PC-3 (cell line): ENCODE data around the gene THADA. TPM values are rescaled to one million over a fixed set of nuclear protein-coding genes. Genes with fewer than 3 reads are reported as not detected.

Source experiments
- ATAC-seq: fragments of 200-7000 bp; cut with Tn5 transposase; 2 replicates; pipeline ENCODE4 v1.9.1; 2020; ENCODE audit warnings: mild to moderate bottlenecking, moderate library complexity
- BruUV-seq: library from RNA; stranded (reverse); fragments of 400-500 nt; replicated peaks from 2 replicates; lab custom pipeline; 2021; lab: Mats Ljungman, UMichigan
- CTCF ChIA-PET: fragments of 300-600 bp; sonication (Branson Sonifier 250); formaldehyde crosslinking; loops from one replicate; lab custom pipeline; 2022; ENCODE audit warnings: antibody characterized with exemption; lab: Charles Lee
- POLR2A ChIA-PET: fragments of 300-600 bp; sonication (Branson Sonifier 250); formaldehyde crosslinking; loops from one replicate; lab custom pipeline; 2022; ENCODE audit warnings: antibody characterized with exemption; ENCODE audit not compliant: unreplicated experiment; lab: Charles Lee
- DNase-seq: peaks from one replicate; pipeline ENCODE4 v3.0.0-alpha.2; 2015
- H2AFZ ChIP-seq: fragments of 300-600 bp; sonication (generic); 2 replicates; pipeline ENCODE4 v1.6.0; 2016; ENCODE audit warnings: antibody characterized with exemption, low read length
- H3F3A ChIP-seq: fragments of 300-600 bp; sonication (generic); one replicate; pipeline ENCODE4 v1.6.0; 2017; ENCODE audit warnings: antibody characterized with exemption, low read length, control low read depth, mild to moderate bottlenecking; ENCODE audit not compliant: unreplicated experiment
- H3K27ac ChIP-seq: fragments of 300-600 bp; sonication (generic); 2 replicates; pipeline ENCODE4 v1.5.1; 2016; ENCODE audit warnings: mild to moderate bottlenecking, low read length
- H3K27me3 ChIP-seq: fragments of 300-600 bp; sonication (generic); 2 replicates; pipeline ENCODE4 v1.6.1; 2016; ENCODE audit warnings: low read length, mixed read lengths
- H3K36me3 ChIP-seq: fragments of 300-600 bp; sonication (generic); 2 replicates; pipeline ENCODE4 v1.6.1; 2016; ENCODE audit warnings: low read depth, mixed run types, low read length, mixed read lengths
- H3K4me1 ChIP-seq: fragments of 300-600 bp; sonication (generic); 2 replicates; pipeline ENCODE4 v1.5.1; 2016; ENCODE audit warnings: low read length; ENCODE audit not compliant: insufficient read depth
- H3K4me2 ChIP-seq: fragments of 300-600 bp; sonication (generic); 2 replicates; pipeline ENCODE4 v1.6.0; 2016; ENCODE audit warnings: low read length
- H3K4me3 ChIP-seq: fragments of 300-600 bp; sonication (generic); 2 replicates; pipeline ENCODE4 v1.5.1; 2016; ENCODE audit warnings: mild to moderate bottlenecking, low read length, mixed read lengths
- H3K79me2 ChIP-seq: fragments of 300-600 bp; sonication (generic); 2 replicates; pipeline ENCODE4 v1.6.1; 2017; ENCODE audit warnings: low read length, mixed read lengths
- H3K9ac ChIP-seq: fragments of 300-600 bp; sonication (generic); 2 replicates; pipeline ENCODE4 v1.6.0; 2016; ENCODE audit warnings: mild to moderate bottlenecking, low read length
- H3K9me2 ChIP-seq: fragments of 300-600 bp; sonication (generic); replicated peaks from 2 replicates; pipeline ENCODE4 v1.6.1; 2016; ENCODE audit warnings: mixed run types, low read length, mixed read lengths
- H3K9me3 ChIP-seq: fragments of 300-600 bp; sonication (generic); 2 replicates; pipeline ENCODE4 v1.6.1; 2016; ENCODE audit warnings: low read length, mixed read lengths
- H4K20me1 ChIP-seq: fragments of 300-600 bp; sonication (generic); 2 replicates; pipeline ENCODE4 v1.6.1; 2016; ENCODE audit warnings: low read length, mixed read lengths
- CTCF ChIP-seq: fragments of 300-600 bp; sonication (generic); conservative IDR thresholded peaks from 2 replicates; pipeline ENCODE4 v1.5.1; 2017; ENCODE audit warnings: antibody characterized with exemption, low read depth, mild to moderate bottlenecking, low read length
- EZH2 ChIP-seq: fragments of 300-600 bp; sonication (generic); IDR thresholded peaks from one replicate; pipeline ENCODE4 v1.6.1; 2017; ENCODE audit warnings: antibody characterized with exemption, mild to moderate bottlenecking, low read length; ENCODE audit not compliant: unreplicated experiment
- EZH2phosphoT487 ChIP-seq: fragments of 300-600 bp; sonication (generic); IDR thresholded peaks from 2 replicates; pipeline ENCODE4 v1.6.1; 2018; ENCODE audit warnings: mild to moderate bottlenecking, antibody characterized with exemption, low read length, borderline replicate concordance
- intact Hi-C: fragments of 100-400 bp; cut with micrococcal nuclease; formaldehyde crosslinking; loops from 2 replicates; pipeline ENCODE4 v1.9.0; 2023
- total RNA-seq: library from RNA; depleted of rRNA; stranded (reverse); fragments of >200 nt; gene quantifications from 2 replicates; pipeline ENCODE4 v1.2.3, GENCODE V29; 2014

THADA gene
- total RNA-seq, 1 experiment from 2014 or later, result 33.6 TPM

- Histone ChIP-seq H3K4me2 (no peak overlapping the region), H3K4me1 (peaks cover 15% of the 10 kb centered on the region), H3K36me3 (no peaks in the 10 kb centered on the region), H3K9ac (no peak overlapping the region), H3K79me2 (no peaks in the 10 kb centered on the region), H3K9me2 (no peaks in the 10 kb centered on the region), H4K20me1 (no peaks in the 10 kb centered on the region), H2AFZ (no peak overlapping the region), H3K9me3 (no peaks in the 10 kb centered on the region), H3K4me3 (no peak overlapping the region), H3F3A (no peaks in the 10 kb centered on the region), H3K27me3 (no peaks in the 10 kb centered on the region), H3K27ac (no peak overlapping the region)
- intact Hi-C loops, result no loop called here
- ChIA-PET CTCF (no interaction called here), POLR2A (no interaction called here)
- ATAC-seq (no peak), DNase-seq (no peak)
- BruUV-seq, result no TSS peak
- TF ChIP-seq EZH2 (no peak), CTCF (no peak), EZH2phosphoT487 (no peak)
Observed at GRCh38 chr2:43198263-43198662, 397.6 kb downstream of the THADA start.

- ChIA-PET POLR2A (no interaction called here), CTCF (no interaction called here)
- DNase-seq (no peak), ATAC-seq (no peak)
- Histone ChIP-seq H3K4me2 (no peak overlapping the region), H3K9me3 (no peaks in the 10 kb centered on the region), H3K79me2 (no peaks in the 10 kb centered on the region), H3K9me2 (no peaks in the 10 kb centered on the region), H3K36me3 (no peaks in the 10 kb centered on the region), H3K27me3 (no peaks in the 10 kb centered on the region), H3K9ac (no peak overlapping the region), H2AFZ (no peak overlapping the region), H3F3A (no peaks in the 10 kb centered on the region), H3K27ac (no peak overlapping the region), H4K20me1 (no peaks in the 10 kb centered on the region), H3K4me3 (no peak overlapping the region), H3K4me1 (peaks cover 15% of the 10 kb centered on the region)
- no TSS peak for BruUV-seq
- intact Hi-C loops, result no loop called here
- TF ChIP-seq EZH2 (no peak), CTCF (no peak), EZH2phosphoT487 (no peak)
Observed at GRCh38 chr2:43197588-43197896, 398.3 kb downstream of the THADA start.

- Histone ChIP-seq H3K27ac (no peak overlapping the region), H3K27me3 (no peaks in the 10 kb centered on the region), H3K4me2 (no peak overlapping the region), H3K4me1 (peaks cover 15% of the 10 kb centered on the region), H3K4me3 (no peak overlapping the region), H4K20me1 (no peaks in the 10 kb centered on the region), H3K79me2 (no peaks in the 10 kb centered on the region), H3K9ac (no peak overlapping the region), H3K36me3 (no peaks in the 10 kb centered on the region), H2AFZ (no peak overlapping the region), H3K9me2 (no peaks in the 10 kb centered on the region), H3F3A (no peaks in the 10 kb centered on the region), H3K9me3 (no peaks in the 10 kb centered on the region)
- ChIA-PET CTCF (no interaction called here), POLR2A (no interaction called here)
- no TSS peak for BruUV-seq
- TF ChIP-seq CTCF (no peak), EZH2phosphoT487 (no peak), EZH2 (no peak)
- ATAC-seq, result no peak
- no peak for DNase-seq
- intact Hi-C loops, result no loop called here
Observed at GRCh38 chr2:43196768-43197587, 398.9 kb downstream of the THADA start.
